ENCODE measurements around the gene CUX1.

DNA sequence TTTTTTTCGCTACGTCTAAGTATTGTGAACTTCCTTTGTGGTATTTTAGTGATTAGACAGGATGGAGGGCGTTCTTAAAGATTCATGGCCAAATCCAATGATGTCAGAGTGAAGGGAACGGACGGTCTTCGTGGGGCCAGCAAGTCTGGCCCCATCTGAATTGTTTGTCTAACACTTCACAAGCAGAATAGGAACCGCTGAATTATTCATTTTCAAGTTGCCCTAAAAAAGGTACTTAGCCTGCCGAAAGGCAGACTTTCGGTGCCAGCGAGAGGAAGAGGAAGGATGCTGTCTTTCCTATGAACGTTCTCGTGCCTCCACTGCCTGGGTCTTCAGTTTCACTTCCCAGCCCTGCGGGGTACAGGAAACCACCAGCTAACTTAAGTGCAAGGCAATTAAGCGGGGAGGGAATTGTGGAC is 323.5 kb downstream of the CUX1 start:
- TF ChIP-seq CTCF (IDR thresholded peaks at IDR 0.05): no peak
- no peak for TF ChIP-seq POLR2A (IDR thresholded peaks at IDR 0.05)

Measured in breast epithelium (tissue), 3 donors.